GM21786 (cell line): ENCODE data around the gene TMEM156.
A peak's percentile ranks its signal among the peaks of the same experiment; 100 is the strongest.
"Not testable (repeated sequence)": the region's sequence is repeated elsewhere in the genome, so short reads cannot be mapped to it uniquely, and the experiment has no call there.

ENCODE experiments used
- ATAC-seq: cut with Tn5 transposase; IDR thresholded peaks from one replicate; pipeline ENCODE4 v1.9.1; 2021; ENCODE audit not compliant: unreplicated experiment

TMEM156 gene

DNA sequence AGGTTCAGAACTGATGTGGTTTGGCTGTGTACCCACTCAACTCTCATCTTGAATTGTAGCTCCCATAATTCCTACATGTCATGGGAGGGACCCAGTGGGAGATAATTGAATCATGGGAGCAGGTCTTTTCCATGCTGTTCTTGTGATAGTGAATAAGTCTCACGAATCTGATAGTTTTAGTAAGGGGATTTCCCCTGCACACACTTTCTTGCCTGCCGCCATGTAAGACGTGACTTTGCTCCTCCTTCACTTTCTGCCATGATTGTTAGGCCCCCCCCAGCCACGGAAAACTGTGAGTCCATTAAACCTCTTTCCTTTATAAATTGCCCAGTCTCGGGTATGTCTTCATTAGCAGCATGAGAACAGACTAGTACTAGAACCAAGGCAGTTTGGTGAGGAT lies 73.0 kb downstream of the TMEM156 start:
- ATAC-seq: not testable (repeated sequence)

DNA sequence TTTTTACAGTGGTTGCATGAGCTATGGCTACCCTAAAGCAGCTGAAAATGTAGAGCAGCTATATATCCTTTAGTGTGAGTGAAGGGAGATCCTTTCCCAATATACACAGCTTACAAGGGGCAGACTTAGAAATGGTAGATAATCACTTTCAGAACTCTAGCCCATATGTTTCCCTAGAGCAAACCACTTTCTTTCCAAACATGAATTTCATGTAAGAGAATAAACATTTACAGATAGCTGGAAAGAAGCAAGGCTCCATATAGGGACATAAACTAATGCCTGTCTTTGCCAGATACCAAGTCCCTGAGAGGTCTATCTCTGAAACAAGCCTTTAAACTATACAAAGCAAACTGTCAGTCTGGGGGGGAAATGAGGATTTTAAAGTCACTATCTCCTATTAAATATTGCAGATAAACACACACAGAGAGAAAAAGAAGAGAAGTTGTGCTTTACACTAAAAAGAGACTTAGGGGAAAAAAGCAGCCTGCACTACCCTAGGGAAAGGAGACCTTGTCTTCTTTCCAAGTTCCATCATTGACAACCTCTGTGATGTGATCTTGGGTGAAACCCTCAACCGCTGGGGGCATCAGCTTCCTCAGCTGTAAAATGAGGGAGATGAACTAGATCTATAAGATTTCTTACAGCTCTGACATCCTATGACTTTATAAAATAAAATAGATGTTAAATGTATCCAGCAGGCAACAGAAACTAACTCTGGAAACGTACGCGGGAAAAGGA lies 73.6 kb downstream of the TMEM156 start:
- no peak for ATAC-seq

DNA sequence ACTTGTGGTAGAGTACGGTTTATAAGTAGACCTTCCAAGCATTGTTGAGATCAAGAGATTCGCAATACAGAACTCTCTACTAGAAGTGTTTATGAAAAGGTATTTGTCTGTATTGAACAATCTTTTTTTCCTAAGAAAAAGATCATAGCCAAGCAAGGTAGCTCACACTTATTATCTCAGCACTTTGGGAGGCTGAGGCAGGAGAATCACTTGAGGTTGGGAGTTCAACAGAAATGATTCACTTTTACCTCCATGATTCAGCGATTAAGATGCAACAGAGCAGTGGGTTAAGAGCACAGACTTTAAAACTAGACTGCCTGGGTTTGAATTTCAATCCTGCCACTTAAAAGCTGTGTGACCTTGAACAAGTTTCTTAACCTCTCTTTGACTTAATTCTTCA lies 74.3 kb downstream of the TMEM156 start:
- no peak for ATAC-seq

DNA sequence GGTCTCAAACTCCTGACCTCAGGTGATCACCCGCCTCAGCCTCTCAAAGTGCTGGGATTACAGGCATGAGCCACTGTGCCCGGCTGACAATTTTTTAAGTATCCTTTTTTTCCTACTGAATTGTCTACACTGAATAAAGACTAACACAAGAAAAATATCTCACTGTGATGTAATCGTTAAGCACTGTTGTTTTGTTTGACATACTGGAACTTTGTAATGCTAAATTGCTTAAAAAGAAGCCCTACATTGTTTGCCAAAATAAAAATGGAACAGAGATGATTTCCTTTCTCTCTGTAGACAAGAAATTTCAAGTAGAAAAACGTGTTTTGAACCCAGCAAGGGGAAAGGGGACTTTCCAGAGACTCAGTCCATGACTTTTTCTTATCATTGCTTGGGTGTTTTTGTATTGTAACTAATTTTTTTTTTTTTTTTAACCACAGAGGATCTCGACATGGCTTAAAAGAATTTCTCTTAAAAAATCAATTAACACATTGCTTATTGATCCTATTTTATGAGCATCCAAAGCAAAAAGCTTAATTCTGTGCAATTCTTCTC lies 74.9 kb downstream of the TMEM156 start:
- no peak for ATAC-seq

DNA sequence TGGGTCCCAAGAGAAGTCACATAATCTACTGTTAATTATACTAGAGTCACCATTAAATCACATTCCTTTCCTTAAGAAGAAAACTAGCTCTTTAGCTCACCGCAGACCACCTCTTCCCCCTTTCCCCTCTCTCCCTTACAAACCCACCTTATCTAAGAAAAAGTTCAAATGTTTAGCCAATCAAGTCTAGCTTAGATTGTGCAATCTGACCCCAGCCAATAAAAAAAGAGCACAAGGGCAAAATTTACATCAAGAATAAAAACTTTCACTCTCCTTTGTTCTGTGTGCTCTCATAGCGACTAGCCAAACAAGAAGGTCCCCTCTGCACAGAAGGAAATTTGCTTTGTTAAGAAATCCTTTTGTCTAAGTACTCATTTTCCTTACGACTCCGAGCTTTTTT lies 76.3 kb downstream of the TMEM156 start:
- ATAC-seq: no peak

DNA sequence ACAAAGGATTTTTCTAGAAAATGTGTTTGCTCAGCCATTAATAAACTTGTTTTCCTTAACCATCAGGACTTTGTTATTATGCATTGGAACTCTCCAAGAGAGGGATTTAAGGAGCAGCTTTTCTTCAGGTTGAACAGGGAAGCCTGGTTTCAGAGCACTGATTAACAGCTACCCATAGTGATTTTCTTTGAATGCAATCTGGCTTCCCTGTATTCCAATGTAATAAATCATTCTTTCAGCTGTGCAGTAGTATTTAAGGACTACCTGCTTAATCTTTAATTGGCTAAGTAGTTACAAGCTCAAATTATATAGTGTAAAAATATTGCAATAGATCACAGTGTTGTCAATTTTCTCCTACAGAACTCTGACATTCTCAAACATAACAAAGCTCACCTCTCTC lies 77.5 kb downstream of the TMEM156 start:
- no peak for ATAC-seq

DNA sequence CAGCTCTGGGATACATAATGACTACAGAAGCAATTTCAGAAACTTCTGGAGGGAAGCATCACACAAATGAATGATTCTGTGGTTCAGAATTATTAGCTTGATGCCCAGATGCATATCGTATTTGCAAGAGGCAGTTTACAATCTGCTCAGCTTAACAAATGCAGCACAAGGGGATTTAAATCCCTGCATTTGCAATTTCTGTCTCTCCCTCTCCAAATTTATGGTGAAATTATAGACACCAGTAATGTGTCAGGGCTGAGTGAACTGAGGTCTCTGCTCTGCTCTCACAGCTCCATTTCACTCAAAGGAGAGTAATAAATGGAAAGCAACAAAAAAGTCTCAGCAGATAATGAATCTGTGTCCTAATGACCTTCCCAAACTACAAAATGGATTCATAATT lies 80.2 kb downstream of the TMEM156 start:
- no peak for ATAC-seq

DNA sequence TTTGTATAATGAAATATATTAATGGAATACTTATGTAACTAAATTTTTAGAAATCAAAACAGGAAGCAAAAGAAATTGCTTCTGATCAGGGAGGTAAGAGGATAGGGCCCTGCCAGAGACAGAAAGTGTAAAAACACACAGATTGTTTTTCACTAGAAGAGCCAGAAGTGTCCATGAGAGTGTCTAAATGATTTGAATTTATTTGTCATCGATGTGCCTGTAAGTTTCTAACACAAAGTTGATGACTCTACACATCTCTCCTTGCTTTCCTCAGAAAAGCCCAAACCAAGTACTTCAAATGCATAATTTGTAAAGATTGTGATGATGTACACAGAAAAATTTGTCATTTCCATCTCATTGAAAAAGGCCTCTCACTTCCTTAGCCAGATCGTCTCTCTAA lies 80.6 kb downstream of the TMEM156 start:
- no peak for ATAC-seq

DNA sequence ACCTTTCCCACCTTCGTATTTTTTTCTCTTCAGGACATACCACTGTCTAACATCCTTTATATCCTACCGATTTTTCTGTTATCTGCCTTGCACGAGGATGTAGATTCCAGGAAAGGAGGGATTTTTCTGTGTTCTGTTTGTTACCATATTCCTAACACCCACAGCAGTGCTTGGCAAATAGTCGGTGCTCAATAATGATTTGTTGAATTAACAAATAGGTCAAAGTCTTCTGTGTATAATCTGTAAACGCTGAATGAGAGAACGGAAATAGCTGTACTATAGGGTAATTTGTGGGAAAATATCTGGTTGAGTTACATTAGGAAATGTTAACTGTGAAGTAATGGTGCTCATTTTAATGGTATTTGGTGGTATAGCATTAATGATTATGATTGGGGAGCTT lies 81.5 kb downstream of the TMEM156 start:
- no peak for ATAC-seq

DNA sequence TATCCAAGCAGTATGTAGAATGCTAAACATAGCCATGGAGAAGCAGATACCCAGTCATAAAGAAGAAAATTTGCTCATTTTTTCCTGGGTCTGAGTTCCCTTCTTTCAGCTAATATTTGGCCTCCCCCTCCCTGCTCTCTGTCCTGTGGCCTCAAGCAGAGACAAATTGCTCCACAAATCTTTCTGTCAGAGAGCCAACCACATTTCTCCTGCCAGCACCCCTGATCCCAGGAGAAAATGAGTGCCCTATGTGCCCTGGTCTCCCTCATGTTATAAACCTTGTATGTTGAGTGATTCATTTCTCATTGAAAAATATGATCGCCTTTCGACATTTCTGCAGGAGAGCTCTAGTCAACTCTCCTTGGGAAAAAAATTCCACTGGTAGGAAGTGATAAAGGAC lies 82.0 kb downstream of the TMEM156 start:
- ATAC-seq: no peak

DNA sequence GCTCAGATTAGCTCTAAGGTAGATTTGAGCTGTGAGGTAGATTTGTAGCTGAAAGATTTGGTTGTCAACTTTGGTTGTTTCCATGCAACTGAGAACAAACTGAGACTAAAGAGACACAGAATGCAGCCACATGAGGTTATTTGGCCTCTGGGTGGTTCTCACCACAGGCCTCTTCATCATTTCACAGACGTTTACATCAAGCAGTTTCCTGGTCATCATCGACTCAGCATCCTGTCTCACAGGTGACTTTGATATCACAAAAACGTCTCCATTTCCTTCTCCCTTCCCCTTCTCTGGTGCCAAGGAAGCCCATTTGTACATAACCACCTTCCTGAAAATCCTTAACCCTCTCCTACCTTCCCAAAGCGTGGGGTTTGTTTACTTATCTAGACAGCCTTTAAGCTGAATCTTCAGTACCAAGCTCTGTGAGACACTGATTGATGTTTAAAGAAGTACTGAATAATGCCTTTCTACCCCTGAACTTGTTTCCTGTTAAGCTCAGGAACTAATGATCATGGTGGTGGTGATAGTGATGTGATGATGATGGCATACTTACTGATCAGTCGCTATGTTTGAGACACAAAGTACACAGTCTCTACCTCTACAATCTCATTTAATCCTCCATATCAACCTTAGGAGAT lies 82.7 kb downstream of the TMEM156 start:
- no peak for ATAC-seq

DNA sequence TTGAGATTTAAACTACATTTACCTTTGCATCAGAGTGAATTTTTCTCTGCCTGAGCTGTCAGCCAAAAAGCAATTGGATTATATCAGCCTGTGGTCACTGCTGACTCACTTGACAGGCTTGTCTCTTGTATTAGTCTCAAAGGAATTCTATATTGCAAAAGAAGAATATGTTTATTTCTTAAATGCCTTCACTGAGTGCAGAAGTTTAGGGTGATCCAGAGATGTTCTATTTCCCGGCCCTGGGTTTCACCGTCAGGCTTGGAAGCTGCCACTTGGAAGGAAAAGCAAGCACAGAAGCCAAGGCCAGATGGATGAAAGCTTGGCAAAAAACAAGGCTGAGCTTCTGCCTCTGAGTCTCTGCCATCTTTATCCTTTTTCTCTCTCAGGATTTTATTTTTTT lies 83.7 kb downstream of the TMEM156 start:
- ATAC-seq: no peak

DNA sequence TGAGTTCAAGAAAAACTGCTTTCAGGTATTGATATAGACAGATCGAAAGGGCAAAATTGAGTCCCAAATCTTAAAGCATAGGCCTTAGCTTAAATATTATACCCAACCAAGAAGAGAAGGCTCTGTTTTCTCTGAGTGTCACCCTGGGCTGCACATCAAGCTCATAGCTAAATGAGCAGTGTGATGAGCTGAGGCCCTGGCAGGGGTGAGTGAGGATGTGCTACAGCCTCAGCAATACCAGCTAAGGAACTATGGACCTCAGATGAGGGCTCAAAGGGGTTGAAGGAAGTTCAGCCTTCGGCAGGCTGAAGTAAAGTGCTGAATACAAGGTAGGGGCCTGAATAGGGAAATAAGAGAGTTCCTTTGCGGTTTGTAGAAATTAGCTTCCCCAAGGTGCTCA lies 85.3 kb downstream of the TMEM156 start:
- no peak for ATAC-seq

DNA sequence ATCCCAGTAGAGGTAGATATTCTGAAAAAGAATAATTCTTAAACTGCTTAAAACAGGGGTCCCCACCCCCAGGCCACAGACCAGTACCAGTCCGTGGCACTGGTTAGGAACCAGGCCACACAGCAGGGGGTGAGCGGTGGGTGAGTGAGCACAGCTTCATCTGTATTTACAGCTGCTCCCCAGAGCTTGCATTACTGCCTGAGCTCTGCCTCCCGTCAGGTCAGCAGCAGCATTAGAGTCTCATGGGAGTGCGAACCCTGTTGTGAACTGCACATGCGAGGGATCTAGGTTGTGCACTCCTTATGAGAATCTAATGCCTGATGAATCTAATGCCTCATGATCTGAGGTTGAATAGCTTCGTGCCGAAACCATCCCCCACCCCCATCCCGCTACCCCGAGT lies 87.8 kb downstream of the TMEM156 start:
- ATAC-seq: no peak

DNA sequence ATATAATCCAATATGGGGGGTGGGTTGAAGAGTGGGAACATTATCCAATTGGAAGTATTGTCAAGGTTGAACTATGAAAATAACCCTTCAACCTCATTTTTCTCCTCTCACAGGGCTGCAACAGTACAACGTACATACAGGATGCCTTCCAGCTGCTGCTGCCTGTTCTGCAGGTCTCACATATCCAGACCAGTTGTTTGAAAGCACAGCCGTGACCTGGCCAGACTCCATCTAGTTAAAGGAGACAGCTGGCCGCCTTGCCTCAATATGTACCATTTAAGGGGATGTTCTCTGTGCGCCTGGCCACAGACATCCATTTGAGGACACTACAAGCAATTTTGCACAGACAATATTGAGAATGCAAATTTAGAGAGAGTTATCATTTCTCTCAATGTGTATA lies 88.9 kb downstream of the TMEM156 start:
- no peak for ATAC-seq

DNA sequence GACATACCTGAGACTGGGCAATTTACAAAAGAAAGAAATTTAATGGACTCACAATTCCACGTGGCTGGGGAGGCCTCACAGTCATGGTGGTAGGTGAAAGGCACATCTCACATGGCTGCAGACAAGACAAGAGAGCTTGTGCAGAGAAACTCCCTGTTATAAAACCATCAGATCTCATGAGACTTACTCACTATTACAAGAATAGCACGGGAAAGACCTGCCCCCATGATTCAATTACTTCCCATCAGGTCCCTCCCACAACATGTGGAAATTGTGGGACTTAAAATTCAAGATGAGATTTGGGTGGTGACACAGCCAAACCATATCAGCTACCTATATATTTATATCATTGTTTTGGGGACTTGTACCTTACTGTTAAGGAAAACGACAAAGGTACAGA lies 90.3 kb downstream of the TMEM156 start:
- not testable (repeated sequence) for ATAC-seq

DNA sequence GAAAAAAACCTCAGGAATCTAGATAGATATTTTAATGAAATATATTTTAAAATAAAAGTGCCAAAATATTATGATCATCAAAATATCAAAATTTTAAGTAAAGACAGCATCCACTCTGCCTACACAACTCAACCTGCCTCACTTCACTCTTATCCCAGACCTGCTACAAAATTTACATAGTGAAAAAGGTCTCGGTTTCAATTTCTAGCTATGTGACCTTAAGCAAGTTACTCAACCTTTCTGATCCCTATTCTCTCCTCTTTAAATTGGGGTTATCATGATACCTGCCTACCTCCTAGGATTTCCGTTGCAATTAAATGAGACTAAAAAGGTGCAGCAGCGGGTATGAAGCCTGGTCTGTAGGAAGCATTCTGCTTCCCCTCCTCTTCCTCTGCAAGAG lies 91.7 kb downstream of the TMEM156 start:
- ATAC-seq: no peak

DNA sequence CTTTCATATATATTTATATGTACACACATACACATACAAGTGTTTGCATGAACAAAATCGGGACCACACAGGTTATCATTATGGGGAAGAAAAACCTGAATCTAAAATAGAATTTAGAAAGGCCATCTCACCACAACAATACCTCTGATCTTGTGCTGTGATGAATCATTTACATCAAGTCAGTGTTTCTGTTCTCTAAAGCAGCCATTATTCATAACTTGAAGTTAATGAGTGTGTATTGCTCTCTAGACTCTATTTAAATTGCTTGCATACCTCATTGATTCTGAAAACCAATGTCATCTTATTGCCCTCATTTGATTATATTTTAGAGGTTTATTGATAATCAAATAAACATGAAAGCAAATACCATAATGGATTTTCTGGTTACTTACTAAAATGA lies 93.0 kb downstream of the TMEM156 start:
- ATAC-seq: peak; percentile 90

DNA sequence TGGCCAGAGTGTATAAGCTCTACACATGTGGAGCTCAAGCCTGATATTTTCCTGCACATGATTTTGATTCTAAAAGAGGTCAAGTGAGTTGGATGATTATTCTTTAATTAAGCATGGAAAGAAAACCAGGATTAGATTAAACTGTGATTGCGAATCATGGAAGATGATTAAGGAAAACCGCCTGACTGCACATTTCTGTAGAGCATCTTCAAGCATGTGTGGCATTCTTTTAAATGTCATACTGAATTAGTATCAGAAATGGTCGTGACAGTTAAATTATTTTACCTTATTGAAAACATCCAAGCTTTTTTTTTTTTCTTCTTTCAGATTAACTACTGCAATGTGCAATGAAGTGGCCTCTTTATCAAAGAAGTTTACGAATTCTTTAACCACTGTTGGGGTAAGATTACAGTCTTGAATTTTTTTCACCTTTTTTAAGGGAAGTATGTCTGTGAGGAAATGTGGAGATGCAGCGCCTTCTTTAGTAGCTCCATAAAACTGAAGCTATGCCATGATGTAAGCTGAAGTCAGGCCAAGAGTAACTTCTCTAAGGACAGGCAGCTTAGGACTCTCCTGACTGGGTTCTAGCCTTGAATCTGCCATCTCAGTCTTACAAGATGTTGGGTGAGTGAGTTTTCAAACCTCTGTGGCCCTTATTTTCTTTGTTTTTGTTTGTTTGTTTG lies 96.7 kb downstream of the TMEM156 start:
- ATAC-seq: no peak

DNA sequence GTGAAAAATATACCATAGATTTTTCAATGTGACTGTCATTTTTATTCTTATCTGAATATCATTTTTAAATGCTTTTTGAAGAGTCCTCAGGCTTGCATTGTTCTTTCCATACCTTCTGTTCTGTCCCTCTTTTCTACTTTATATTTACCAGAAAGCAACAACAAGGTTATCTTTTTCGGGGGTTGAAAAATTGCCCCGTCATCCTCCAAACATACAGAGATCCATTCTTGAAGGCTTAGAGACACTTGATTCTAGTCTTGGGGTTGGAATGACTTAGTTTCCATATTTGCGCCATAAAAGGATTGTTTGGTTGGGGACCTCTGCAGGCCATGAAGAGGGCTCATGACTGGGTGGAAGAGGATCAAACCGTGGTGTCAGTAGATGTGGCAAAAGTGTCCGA lies 101.1 kb downstream of the TMEM156 start:
- ATAC-seq: no peak

DNA sequence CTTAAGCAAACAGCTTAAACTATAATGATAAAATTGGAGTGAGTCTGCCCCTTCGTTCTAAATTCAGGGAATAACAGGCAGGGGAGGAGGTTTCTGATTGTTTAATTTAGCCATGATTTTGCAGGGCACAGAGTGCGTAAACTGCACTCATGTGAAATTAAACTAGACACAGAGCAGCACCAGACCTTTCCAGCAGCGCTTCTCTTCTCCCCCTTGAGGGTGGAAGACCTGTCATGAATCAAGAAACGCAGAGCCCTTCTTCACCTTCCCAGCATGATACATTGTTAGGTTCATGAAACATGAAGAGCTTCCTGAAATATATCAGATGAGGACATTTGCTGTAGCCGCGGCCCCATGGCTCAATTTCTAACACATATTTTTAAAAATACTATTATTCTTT lies 101.5 kb downstream of the TMEM156 start:
- ATAC-seq: no peak

DNA sequence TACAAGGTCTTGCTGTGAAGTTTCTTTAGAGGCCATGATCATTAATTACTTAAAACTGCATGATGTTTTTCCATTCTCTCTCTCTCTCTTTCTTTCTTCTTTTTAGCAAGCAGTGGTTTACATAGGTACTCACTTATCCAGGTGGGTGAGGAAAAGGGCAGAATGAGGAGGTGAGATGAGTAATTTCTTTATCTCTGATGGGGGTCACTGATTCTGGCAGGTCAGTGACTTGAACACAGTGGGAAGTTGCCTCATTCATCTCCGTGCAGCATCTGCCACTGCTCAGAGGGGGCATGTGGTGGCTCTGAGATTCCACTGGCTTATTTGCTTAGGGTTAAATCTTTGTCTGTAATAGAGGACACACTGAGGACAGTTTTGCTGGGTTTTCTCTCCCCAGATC lies 102.0 kb downstream of the TMEM156 start:
- peak; percentile 75 for ATAC-seq
